Ovary (tissue), 3 donors: ENCODE data around the gene ID2.

Experiments
- CTCF ChIP-seq, 3 donors: fragments of 450-650 bp in 2 of 3; fragments of 200-600 bp in 1 of 3; IDR thresholded peaks; one replicate each; pipeline versions ENCODE4 v1.5.1 to v1.8.0; 2016 to 2022; ENCODE audit warnings: antibody characterized with exemption in 3 of 3, mild to moderate bottlenecking in 1 of 3
- POLR2A ChIP-seq: fragments of 450-650 bp; IDR thresholded peaks from one replicate; pipeline ENCODE4 v1.6.1; 2017; ENCODE audit warnings: antibody characterized with exemption, mild to moderate bottlenecking, moderate library complexity
- donor health status: DM: no; HTN: no; CAD: no.

GRCh38 chr2:8719528-8719927 is 37.7 kb downstream of the ID2 start:
- TF ChIP-seq POLR2A (no peak), CTCF (IDR thresholded peaks at IDR 0.05) (no peak)
